Heart left ventricle (tissue), 13 donors: ENCODE measurements around the gene KIF16B.

Experiments used
- POLR2A ChIP-seq, 2 donors: fragments of 450-650 bp; IDR thresholded peaks; one replicate each; pipeline ENCODE4 v1.6.1; 2017; ENCODE audit warnings: antibody characterized with exemption in 2 of 2, mild to moderate bottlenecking in 2 of 2, moderate library complexity in 2 of 2
- TF ChIP-seq, protein P1 (sequence below), 12 donors: fragments of 200-600 bp; sonication (generic) in 4 of 12; IDR thresholded peaks; one replicate each; pipeline versions ENCODE4 v1.5.0 to v1.8.0; 2018 to 2022; ENCODE audit warnings: antibody characterized with exemption in 12 of 12, mild to moderate bottlenecking in 5 of 12
- donor health status: ischemic (EF 13 %, LVEDD 7.1; RV severe dilation, severe dysfunction).
- donor health status: DM: no; HTN: yes; CAD: no.
- donor health status: DM: no; HTN: no; CAD: no.
- donor health status: ischemic (EF 25% LVEDD 6.9; RV normal size, moderate dysfunction).
- donor health status: ischemic (EF 25% LVEDD 5.7; RV mildly dilated, moderate dysfunction).
- donor health status: ischemic (EF 35%, LVEDD 5.7; RV mildly dilated, moderate dysfunction).
- donor health status: nonischemic (EF 11% LVEDD 7.7; RV severe dilation, severe dysfunction).
- donor health status: DM: yes; HTN: yes; CAD: no.
- donor health status: PGD.
- donor health status: ischemic (EF 29% LVEDD 5.4; RV normal size, mild dysfunction).
- donor health status: nonischemic (EF 23%, LVEDD 6.1; RV moderate dilation, normal function).

DNA sequence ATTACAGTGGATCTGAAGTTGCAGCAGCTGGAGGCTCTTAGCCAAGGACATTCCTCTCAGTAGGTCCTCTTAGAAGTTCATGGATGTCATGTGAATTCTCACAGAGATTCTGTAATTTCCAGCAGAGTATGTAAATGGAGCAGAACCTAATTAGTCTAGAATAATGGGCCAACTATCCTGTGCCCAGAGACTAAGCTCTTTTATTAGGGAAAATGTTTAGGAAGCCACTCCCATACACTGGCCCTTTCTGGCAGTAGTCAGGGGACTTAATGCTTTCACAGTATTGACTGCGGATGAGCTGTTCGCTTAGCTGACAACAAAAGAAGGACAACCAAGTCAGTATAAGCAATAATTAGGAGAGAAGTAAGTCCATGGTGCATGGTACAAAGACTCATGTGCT lies 43.8 kb upstream of the KIF16B start:
- no peak for TF ChIP-seq POLR2A (IDR thresholded peaks at IDR 0.05)
- TF ChIP-seq, protein P1, sequence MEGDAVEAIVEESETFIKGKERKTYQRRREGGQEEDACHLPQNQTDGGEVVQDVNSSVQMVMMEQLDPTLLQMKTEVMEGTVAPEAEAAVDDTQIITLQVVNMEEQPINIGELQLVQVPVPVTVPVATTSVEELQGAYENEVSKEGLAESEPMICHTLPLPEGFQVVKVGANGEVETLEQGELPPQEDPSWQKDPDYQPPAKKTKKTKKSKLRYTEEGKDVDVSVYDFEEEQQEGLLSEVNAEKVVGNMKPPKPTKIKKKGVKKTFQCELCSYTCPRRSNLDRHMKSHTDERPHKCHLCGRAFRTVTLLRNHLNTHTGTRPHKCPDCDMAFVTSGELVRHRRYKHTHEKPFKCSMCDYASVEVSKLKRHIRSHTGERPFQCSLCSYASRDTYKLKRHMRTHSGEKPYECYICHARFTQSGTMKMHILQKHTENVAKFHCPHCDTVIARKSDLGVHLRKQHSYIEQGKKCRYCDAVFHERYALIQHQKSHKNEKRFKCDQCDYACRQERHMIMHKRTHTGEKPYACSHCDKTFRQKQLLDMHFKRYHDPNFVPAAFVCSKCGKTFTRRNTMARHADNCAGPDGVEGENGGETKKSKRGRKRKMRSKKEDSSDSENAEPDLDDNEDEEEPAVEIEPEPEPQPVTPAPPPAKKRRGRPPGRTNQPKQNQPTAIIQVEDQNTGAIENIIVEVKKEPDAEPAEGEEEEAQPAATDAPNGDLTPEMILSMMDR (IDR thresholded peaks at IDR 0.05), result no peak
